NCI-H524 treated with DMSO at 0.1 percent for 48 hours (cell line): ENCODE data around the gene PHACTR3.

Experiments
- DNase-seq: peaks from one replicate; lab custom pipeline; 2025; lab: John Stamatoyannopoulos, UW

The PHACTR3 gene

GRCh38 chr20:59672576-59672975 lies 68.2 kb downstream of the PHACTR3 start:
- no peak for DNase-seq

DNA sequence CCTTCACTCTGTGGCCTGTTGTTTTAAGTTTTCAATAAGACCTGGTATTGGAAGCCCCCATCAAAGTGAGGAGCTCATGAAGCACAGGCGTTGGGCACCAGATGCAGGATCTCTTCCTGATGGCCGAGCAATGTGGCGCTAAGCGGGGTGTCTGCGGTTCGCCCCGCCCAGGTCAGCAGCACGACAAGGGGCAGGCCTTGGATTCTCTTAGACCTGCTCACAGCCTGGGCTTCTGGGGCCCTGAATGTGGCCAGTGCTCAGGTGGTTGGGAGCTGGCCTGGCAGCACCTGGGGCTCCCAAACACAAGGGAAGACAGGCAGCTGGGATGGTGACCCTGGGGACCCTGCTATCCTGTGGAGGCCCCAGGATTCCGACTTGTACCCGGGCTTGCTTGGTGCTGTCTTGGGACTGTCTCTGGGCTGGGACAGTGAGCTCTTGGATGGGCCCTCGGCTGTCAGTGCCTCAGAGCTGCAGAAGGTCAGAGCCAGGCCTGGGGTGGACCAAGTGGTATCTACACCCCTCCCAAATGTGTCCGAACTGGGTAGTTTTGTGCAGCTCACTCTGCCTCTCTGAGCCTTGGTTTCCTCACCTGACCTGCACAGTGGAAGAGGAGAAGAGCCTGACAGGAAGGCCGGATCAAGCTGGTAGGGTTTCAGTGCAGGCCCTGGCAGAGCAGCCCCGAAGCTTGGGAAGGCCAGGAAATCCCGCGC lies 69.1 kb downstream of the PHACTR3 start:
- no peak for DNase-seq

- no peak for DNase-seq
Observed at GRCh38 chr20:59673998-59674445, 69.7 kb downstream of the PHACTR3 start.

GRCh38 chr20:59676126-59676850 lies 71.9 kb downstream of the PHACTR3 start:
- DNase-seq = no peak

GRCh38 chr20:59676851-59677182 lies 72.5 kb downstream of the PHACTR3 start:
- no peak for DNase-seq

DNA sequence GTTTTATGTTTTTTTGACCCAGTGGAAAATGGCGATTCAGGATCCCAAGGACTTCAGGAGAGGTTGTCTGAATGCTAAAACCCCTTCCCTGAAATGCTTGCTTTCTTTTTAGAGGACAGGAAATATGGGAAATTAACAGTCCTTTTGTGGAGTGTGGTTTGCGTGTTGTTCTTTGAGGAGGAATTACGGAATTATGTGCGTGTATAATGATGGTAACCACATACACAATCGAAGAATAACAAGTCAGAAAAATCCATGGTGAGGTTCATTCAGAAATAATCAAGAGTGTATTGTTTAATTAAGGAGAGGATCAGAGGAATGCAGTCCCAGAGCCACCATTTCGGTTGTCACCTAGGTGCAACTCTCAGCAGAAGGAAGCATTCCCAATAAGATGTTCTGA lies 73.2 kb downstream of the PHACTR3 start:
- no peak for DNase-seq

- no peak for DNase-seq
Observed at GRCh38 chr20:59678288-59678687, 73.9 kb downstream of the PHACTR3 start.

- no peak for DNase-seq
Observed at GRCh38 chr20:59678951-59679350, 74.6 kb downstream of the PHACTR3 start.

- DNase-seq = no peak
Observed at GRCh38 chr20:59680148-59680650, 75.9 kb downstream of the PHACTR3 start.

DNA sequence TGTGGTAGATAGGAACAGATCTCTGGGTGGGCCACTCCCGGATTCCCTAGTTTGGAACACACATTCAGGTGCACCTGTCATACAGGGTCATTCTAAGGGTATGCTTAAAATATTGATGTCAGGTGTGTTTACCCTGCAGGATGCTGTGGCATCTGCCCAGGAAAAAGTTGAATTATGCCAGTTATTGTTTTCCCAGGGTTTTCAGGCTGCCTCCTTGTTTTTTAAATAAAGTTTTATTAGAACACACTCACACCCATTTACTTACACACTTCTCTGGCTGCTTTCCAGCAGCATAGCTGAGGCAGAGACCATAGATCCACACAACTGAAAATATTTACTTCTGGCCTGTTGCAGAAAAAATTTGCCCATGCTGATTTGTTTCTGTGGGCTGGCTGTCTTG lies 76.5 kb downstream of the PHACTR3 start:
- no peak for DNase-seq

GRCh38 chr20:59682603-59683002 lies 78.3 kb downstream of the PHACTR3 start:
- no peak for DNase-seq

GRCh38 chr20:59683181-59683580 lies 78.8 kb downstream of the PHACTR3 start:
- DNase-seq = no peak

GRCh38 chr20:59684685-59685242 lies 80.4 kb downstream of the PHACTR3 start:
- DNase-seq = no peak

- no peak for DNase-seq
Observed at GRCh38 chr20:59686404-59687346, 82.3 kb downstream of the PHACTR3 start.

- no peak for DNase-seq
Observed at GRCh38 chr20:59688356-59688755, 84.0 kb downstream of the PHACTR3 start.

DNA sequence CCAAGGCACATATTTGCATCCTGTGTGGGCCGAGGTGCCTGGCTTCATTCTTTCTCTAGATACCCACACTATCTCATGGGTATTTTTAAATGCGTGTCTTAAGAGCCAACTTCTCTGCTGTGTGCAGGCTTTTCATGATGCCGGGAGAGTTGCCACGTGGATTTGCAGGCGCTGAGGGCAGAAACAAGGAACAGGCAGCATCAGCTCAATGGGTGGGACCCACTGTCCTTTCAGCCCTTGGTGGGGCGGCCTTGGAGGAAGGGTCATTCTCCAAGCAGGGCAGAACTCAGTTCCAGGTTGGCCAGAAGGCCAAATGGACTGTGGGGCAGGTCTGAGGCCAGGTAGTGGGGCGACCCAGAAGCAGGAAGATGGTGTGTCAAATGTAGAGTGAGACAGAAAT lies 84.7 kb downstream of the PHACTR3 start:
- no peak for DNase-seq

- DNase-seq = no peak
Observed at GRCh38 chr20:59690101-59690500, 85.8 kb downstream of the PHACTR3 start.

- DNase-seq = no peak
Observed at GRCh38 chr20:59690976-59691375, 86.6 kb downstream of the PHACTR3 start.

- no peak for DNase-seq
Observed at GRCh38 chr20:59692139-59692538, 87.8 kb downstream of the PHACTR3 start.

DNA sequence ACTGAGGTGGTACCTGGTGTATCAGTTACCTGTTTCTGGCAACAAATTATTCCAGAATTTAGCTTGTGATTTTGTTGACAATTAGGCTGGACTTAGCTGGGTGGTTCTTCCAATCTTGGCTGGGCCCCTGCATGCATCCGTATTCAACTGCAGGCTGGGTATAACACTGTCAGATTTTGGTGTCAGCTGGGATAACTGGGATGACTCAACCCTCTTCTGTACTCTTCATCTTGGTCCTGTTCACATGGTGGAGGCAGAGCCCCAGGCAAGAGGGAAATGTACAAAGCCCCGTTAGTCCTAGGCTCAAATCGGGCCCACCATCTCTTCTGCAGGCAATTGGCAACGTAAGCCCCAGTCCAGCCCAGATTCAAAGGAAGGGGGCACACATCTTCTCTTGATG lies 89.2 kb downstream of the PHACTR3 start:
- no peak for DNase-seq

DNA sequence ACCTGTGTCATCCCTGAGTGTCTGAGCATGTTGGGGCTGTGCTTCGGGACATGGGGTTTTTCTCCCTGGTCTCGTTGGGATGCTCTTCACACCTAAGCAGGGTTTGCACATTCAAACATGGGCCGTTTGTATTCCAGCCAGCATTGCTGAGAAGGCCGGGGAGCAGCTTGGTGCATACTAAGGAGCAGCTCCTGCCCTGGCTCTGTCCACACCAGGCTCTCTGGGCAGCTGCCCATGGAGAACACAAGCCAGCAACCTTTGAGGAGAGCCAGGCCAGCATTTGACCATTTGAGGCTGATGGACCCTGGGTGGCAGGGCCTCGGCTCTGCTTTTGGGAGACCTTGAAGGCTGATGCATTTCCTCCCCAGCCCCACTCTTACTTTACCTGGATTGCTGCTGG lies 92.1 kb downstream of the PHACTR3 start:
- no peak for DNase-seq

- DNase-seq = no peak
Observed at GRCh38 chr20:59697068-59697467, 92.7 kb downstream of the PHACTR3 start.
